HG02943 (cell line): Measurements from ENCODE around the gene KNTC1.
"Not testable (repeated sequence)": the region's sequence is repeated elsewhere in the genome, so short reads cannot be mapped to it uniquely, and the experiment has no call there.

Experiments used
- ATAC-seq: cut with Tn5 transposase; IDR thresholded peaks from one replicate; pipeline ENCODE4 v1.9.1; 2021; ENCODE audit warnings: mild to moderate bottlenecking, low read depth, moderate library complexity; ENCODE audit not compliant: unreplicated experiment

Gene KNTC1

GRCh38 chr12:122558745-122559641 is 31.9 kb downstream of the KNTC1 start:
- ATAC-seq, result no peak

- no peak for ATAC-seq
These were observed 33.1 kb downstream of the KNTC1 start for GRCh38 chr12:122560138-122560537.

GRCh38 chr12:122563361-122563760 is 36.3 kb downstream of the KNTC1 start:
- ATAC-seq, result no peak

GRCh38 chr12:122566816-122567215 is 39.8 kb downstream of the KNTC1 start:
- not testable (repeated sequence) for ATAC-seq

GRCh38 chr12:122569288-122569687 is 42.2 kb downstream of the KNTC1 start:
- no peak for ATAC-seq

GRCh38 chr12:122570006-122570405 is 43.0 kb downstream of the KNTC1 start:
- ATAC-seq, result not testable (repeated sequence)

GRCh38 chr12:122571821-122572220 is 44.8 kb downstream of the KNTC1 start:
- no peak for ATAC-seq

- not testable (repeated sequence) for ATAC-seq
These were observed 56.2 kb downstream of the KNTC1 start for GRCh38 chr12:122583294-122583693.

GRCh38 chr12:122584177-122584863 is 57.3 kb downstream of the KNTC1 start:
- no peak for ATAC-seq

- no peak for ATAC-seq
These were observed 63.9 kb downstream of the KNTC1 start for GRCh38 chr12:122590990-122591389.

GRCh38 chr12:122591966-122592365 is 64.9 kb downstream of the KNTC1 start:
- ATAC-seq, result not testable (repeated sequence)

GRCh38 chr12:122592543-122592942 is 65.5 kb downstream of the KNTC1 start:
- not testable (repeated sequence) for ATAC-seq

GRCh38 chr12:122593910-122594309 is 66.9 kb downstream of the KNTC1 start:
- no peak for ATAC-seq

- ATAC-seq, result no peak
These were observed 69.8 kb downstream of the KNTC1 start for GRCh38 chr12:122596838-122597237.

GRCh38 chr12:122602456-122602855 is 75.4 kb downstream of the KNTC1 start:
- no peak for ATAC-seq

- ATAC-seq, result no peak
These were observed 77.9 kb downstream of the KNTC1 start for GRCh38 chr12:122604993-122605392.

GRCh38 chr12:122609732-122610131 is 82.7 kb downstream of the KNTC1 start:
- no peak for ATAC-seq

- ATAC-seq, result no peak
These were observed 83.2 kb downstream of the KNTC1 start for GRCh38 chr12:122610207-122610606.

GRCh38 chr12:122610911-122611310 is 83.9 kb downstream of the KNTC1 start:
- ATAC-seq, result no peak

- ATAC-seq, result no peak
These were observed 87.8 kb downstream of the KNTC1 start for GRCh38 chr12:122614839-122615238.

GRCh38 chr12:122615780-122616179 is 88.7 kb downstream of the KNTC1 start:
- no peak for ATAC-seq

- no peak for ATAC-seq
These were observed 108.4 kb downstream of the KNTC1 start for GRCh38 chr12:122635471-122635870.
